ENCODE results near the gene EPHB6. TPM values are rescaled to one million over a fixed set of nuclear protein-coding genes. Genes with fewer than 3 reads are reported as not detected.

Gene EPHB6
- total RNA-seq, 1 donor from 2014 or later, result 15.7 TPM

GRCh38 chr7:142875456-142875855 lies 20.6 kb downstream of the EPHB6 start:
- no peak for TF ChIP-seq CTCF (IDR thresholded peaks at IDR 0.05; ENCODE audit: insufficient read depth, low read depth, low read length)
- TF ChIP-seq EZH2 (IDR thresholded peaks at IDR 0.05; ENCODE audit: insufficient read depth, low read length), result no peak
- Histone ChIP-seq H3K9me3 (ENCODE audit: insufficient read depth, low read depth, low read length) (no peaks in the 10 kb centered on the region), H2AFZ (ENCODE audit: low read depth, low read length) (no peak overlapping the region), H3K4me2 (ENCODE audit: low read length) (no peak overlapping the region), H3K4me1 (ENCODE audit: insufficient read depth, low read length) (no peaks in the 10 kb centered on the region), H3K27ac (ENCODE audit: low read depth, low read length) (no peak overlapping the region), H3K9ac (ENCODE audit: low read length) (no peak overlapping the region), H3K27me3 (ENCODE audit: insufficient read depth, low read length) (peaks cover 11% of the 10 kb centered on the region), H3K4me3 (ENCODE audit: insufficient read depth, low read depth, low read length) (no peak overlapping the region), H3K79me2 (ENCODE audit: insufficient read depth, low read length) (no peaks in the 10 kb centered on the region), H4K20me1 (ENCODE audit: insufficient read depth, low read length) (no peaks in the 10 kb centered on the region), H3K36me3 (ENCODE audit: insufficient read depth, low read length) (no peaks in the 10 kb centered on the region)
- FAIRE-seq (no peak), DNase-seq (ENCODE audit: low read depth) (no peak)
- peaks cover 9% of the 10 kb centered on the region for H3K36me3 Mint-ChIP-seq (ENCODE audit: low read depth, unreplicated experiment)
- no peak overlapping the region for H3K4me3 Mint-ChIP-seq (ENCODE audit: unreplicated experiment)
- H3K27ac Mint-ChIP-seq (ENCODE audit: unreplicated experiment), result no peak overlapping the region
- H3K9me3 Mint-ChIP-seq (ENCODE audit: unreplicated experiment), result peaks cover 12% of the 10 kb centered on the region
- no peaks in the 10 kb centered on the region for H3K4me1 Mint-ChIP-seq (ENCODE audit: low read depth, unreplicated experiment)
- peaks cover 53% of the 10 kb centered on the region for H3K27me3 Mint-ChIP-seq (ENCODE audit: low read depth, unreplicated experiment)

DNA sequence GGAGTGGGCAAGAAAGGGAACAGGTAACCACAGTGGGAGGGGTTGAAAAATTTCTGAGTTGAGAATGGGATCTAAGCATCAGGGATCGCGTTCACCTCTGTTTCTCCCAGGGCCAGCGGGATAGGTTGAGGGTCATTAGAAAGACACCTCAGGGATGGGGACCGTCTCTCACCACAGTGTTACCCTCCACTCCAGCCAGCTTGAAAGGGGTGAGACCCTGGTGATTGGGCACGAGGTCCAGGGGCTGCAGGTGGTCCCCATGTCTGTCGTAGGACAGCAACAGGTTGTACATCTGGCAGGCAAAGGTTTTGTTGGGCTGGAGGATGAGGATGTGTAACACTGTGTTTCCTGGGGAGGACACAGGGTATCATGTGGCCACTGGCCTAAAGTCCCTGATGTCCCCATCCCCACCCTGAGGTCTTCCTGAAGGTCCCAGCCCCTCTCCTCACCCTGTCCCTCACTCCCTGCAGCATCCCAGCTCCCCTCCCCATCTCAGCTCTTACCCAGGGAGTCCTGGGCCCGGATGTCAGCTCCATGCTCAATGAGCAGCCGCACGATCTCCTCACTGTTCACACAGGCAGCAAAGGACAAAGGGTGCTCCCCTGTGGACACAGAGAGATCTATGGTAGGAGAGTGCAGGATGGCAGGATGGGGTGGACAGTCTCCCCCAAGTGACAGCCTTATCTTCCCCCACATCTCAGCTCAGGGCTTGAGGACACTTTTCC lies 21.5 kb downstream of the EPHB6 start:
- Mint-ChIP-seq H3K27me3 (ENCODE audit: low read depth, unreplicated experiment) (peaks cover 51% of the 10 kb centered on the region), H3K4me3 (ENCODE audit: unreplicated experiment) (no peak overlapping the region), H3K36me3 (ENCODE audit: low read depth, unreplicated experiment) (peaks cover 9% of the 10 kb centered on the region), H3K4me1 (ENCODE audit: low read depth, unreplicated experiment) (no peaks in the 10 kb centered on the region), H3K9me3 (ENCODE audit: unreplicated experiment) (peaks cover 12% of the 10 kb centered on the region), H3K27ac (ENCODE audit: unreplicated experiment) (no peak overlapping the region)
- no peaks in the 10 kb centered on the region for H3K9me3 ChIP-seq (ENCODE audit: insufficient read depth, low read depth, low read length)
- TF ChIP-seq EZH2 (IDR thresholded peaks at IDR 0.05; ENCODE audit: insufficient read depth, low read length) (no peak), CTCF (IDR thresholded peaks at IDR 0.05; ENCODE audit: insufficient read depth, low read depth, low read length) (no peak)
- H3K9ac ChIP-seq (ENCODE audit: low read length), result no peak overlapping the region
- peaks cover 11% of the 10 kb centered on the region for H3K27me3 ChIP-seq (ENCODE audit: insufficient read depth, low read length)
- H3K27ac ChIP-seq (ENCODE audit: low read depth, low read length), result no peak overlapping the region
- no peak overlapping the region for H3K4me3 ChIP-seq (ENCODE audit: insufficient read depth, low read depth, low read length)
- H3K36me3 ChIP-seq (ENCODE audit: insufficient read depth, low read length), result no peaks in the 10 kb centered on the region
- H3K4me2 ChIP-seq (ENCODE audit: low read length), result no peak overlapping the region
- H3K4me1 ChIP-seq (ENCODE audit: insufficient read depth, low read length), result no peaks in the 10 kb centered on the region
- DNase-seq (ENCODE audit: low read depth), result no peak
- H2AFZ ChIP-seq (ENCODE audit: low read depth, low read length), result no peak overlapping the region
- H4K20me1 ChIP-seq (ENCODE audit: insufficient read depth, low read length), result no peaks in the 10 kb centered on the region
- no peaks in the 10 kb centered on the region for H3K79me2 ChIP-seq (ENCODE audit: insufficient read depth, low read length)
- FAIRE-seq, result no peak
